IMR-90 (cell line): Measurements from ENCODE around the gene THRAP3. TPM values are rescaled to one million over a fixed set of nuclear protein-coding genes. Genes with fewer than 3 reads are reported as not detected.

Source experiments
- ATAC-seq: fragments of 200-7000 bp; cut with Tn5 transposase; 2 replicates; pipeline ENCODE4 v1.9.1; 2020; ENCODE audit warnings: low read depth, mild to moderate bottlenecking, moderate library complexity
- BruUV-seq: library from RNA; stranded (reverse); fragments of 400-500 nt; replicated peaks from 2 replicates; lab custom pipeline; 2021; lab: Mats Ljungman, UMichigan
- CTCF ChIA-PET: fragments of 300-600 bp; formaldehyde crosslinking; extraction: SDS; loops from one replicate; lab custom pipeline; 2021; ENCODE audit warnings: antibody characterized with exemption; lab: Yijun Ruan, JAX
- POLR2A ChIA-PET: fragments of 300-600 bp; sonication (Branson Sonifier 250); formaldehyde crosslinking; loops from one replicate; lab custom pipeline; 2022; ENCODE audit warnings: antibody characterized with exemption; ENCODE audit not compliant: unreplicated experiment; lab: Charles Lee
- DNase-seq: peaks from one replicate; pipeline ENCODE4 v3.0.0; 2013
- H2AFZ ChIP-seq: replicated peaks from 2 replicates; pipeline ENCODE3; 2013; ENCODE audit warnings: low read length, mild to moderate bottlenecking; ENCODE audit not compliant: poor library complexity
- H2AK5ac ChIP-seq: 2 replicates; pipeline ENCODE4 v1.6.1; 2013; ENCODE audit warnings: low read depth, low read length, inconsistent platforms
- H2AK9ac ChIP-seq: replicated peaks from 2 replicates; pipeline ENCODE3; 2013; ENCODE audit warnings: mild to moderate bottlenecking, low read depth, low read length, moderate library complexity; ENCODE audit not compliant: poor library complexity
- H2BK120ac ChIP-seq: 2 replicates; pipeline ENCODE4 v1.6.1; 2013; ENCODE audit warnings: low read depth, low read length, inconsistent platforms
- H2BK15ac ChIP-seq: 3 replicates; pipeline ENCODE4 v1.6.1; 2013; ENCODE audit warnings: low read depth, low read length, inconsistent platforms
- H2BK20ac ChIP-seq: 2 replicates; pipeline ENCODE4 v1.6.1; 2013; ENCODE audit warnings: low read depth, mild to moderate bottlenecking, inconsistent platforms, low read length, moderate library complexity
- H2BK5ac ChIP-seq: 2 replicates; pipeline ENCODE4 v1.6.1; 2013; ENCODE audit warnings: mild to moderate bottlenecking, low read depth, low read length, inconsistent platforms; ENCODE audit not compliant: poor library complexity, severe bottlenecking
- H3K14ac ChIP-seq: replicated peaks from 2 replicates; pipeline ENCODE4 v1.6.1; 2013; ENCODE audit warnings: low read depth, low read length, inconsistent platforms
- H3K18ac ChIP-seq: 2 replicates; pipeline ENCODE4 v1.6.1; 2013; ENCODE audit warnings: low read depth, low read length, control low read depth
- H3K23ac ChIP-seq: 2 replicates; pipeline ENCODE4 v1.6.1; 2013; ENCODE audit warnings: low read depth, low read length, inconsistent platforms
- H3K27ac ChIP-seq: 2 replicates; pipeline ENCODE4 v1.5.1; 2013; ENCODE audit warnings: mild to moderate bottlenecking, control low read depth, low read length; ENCODE audit not compliant: insufficient read depth
- H3K27me3 ChIP-seq: 2 replicates; pipeline ENCODE4 v1.6.1; 2013; ENCODE audit warnings: low read length; ENCODE audit not compliant: control insufficient read depth, insufficient read depth
- H3K36me3 ChIP-seq: 2 replicates; pipeline ENCODE4 v1.6.1; 2013; ENCODE audit warnings: low read length, mixed read lengths; ENCODE audit not compliant: control insufficient read depth, insufficient read depth
- H3K4ac ChIP-seq: 2 replicates; pipeline ENCODE4 v1.6.1; 2013; ENCODE audit warnings: low read depth, low read length, inconsistent platforms
- H3K4me1 ChIP-seq: 2 replicates; pipeline ENCODE4 v1.6.1; 2013; ENCODE audit warnings: low read length, mixed read lengths; ENCODE audit not compliant: control insufficient read depth, insufficient read depth
- H3K4me2 ChIP-seq: 2 replicates; pipeline ENCODE4 v1.6.1; 2013; ENCODE audit warnings: low read depth, mild to moderate bottlenecking, control low read depth, low read length, moderate library complexity
- H3K4me3 ChIP-seq: 2 replicates; pipeline ENCODE4 v1.5.1; 2013; ENCODE audit warnings: low read depth, mild to moderate bottlenecking, control low read depth, low read length, moderate library complexity; ENCODE audit not compliant: insufficient read depth
- H3K56ac ChIP-seq: 2 replicates; pipeline ENCODE4 v1.6.1; 2013; ENCODE audit warnings: low read length, inconsistent platforms; ENCODE audit not compliant: insufficient read depth; ENCODE audit errors: extremely low read depth
- H3K79me1 ChIP-seq, 2 experiments: 2 replicates each; pipeline ENCODE4 v1.6.1; 2013; ENCODE audit warnings: low read length in 2 of 2, inconsistent platforms in 1 of 2, low read depth in 1 of 2
- H3K9ac ChIP-seq: 2 replicates; pipeline ENCODE4 v1.6.1; 2013; ENCODE audit warnings: low read depth, low read length, control low read depth
- H3K9me1 ChIP-seq: 2 replicates; pipeline ENCODE4 v1.6.1; 2013; ENCODE audit warnings: low read length, inconsistent platforms; ENCODE audit not compliant: insufficient read depth
- H3K9me3 ChIP-seq: 2 replicates; pipeline ENCODE4 v1.6.1; 2013; ENCODE audit warnings: low read length; ENCODE audit not compliant: control insufficient read depth, insufficient read depth
- H4K20me1 ChIP-seq: 2 replicates; pipeline ENCODE4 v1.6.1; 2013; ENCODE audit warnings: low read length, inconsistent platforms; ENCODE audit not compliant: insufficient read depth
- H4K5ac ChIP-seq: 2 replicates; pipeline ENCODE4 v1.6.1; 2013; ENCODE audit warnings: mild to moderate bottlenecking, low read depth, low read length, control low read depth
- H4K8ac ChIP-seq, 2 experiments: 2 replicates each; pipeline ENCODE4 v1.6.1; 2013; ENCODE audit warnings: low read depth in 2 of 2, low read length in 2 of 2, control low read depth in 1 of 2, inconsistent platforms in 1 of 2
- H4K91ac ChIP-seq: 2 replicates; pipeline ENCODE4 v1.6.1; 2013; ENCODE audit warnings: low read depth, low read length, inconsistent platforms; ENCODE audit not compliant: insufficient read depth
- BHLHE40 ChIP-seq: fragments of 150-350 bp; IDR thresholded peaks from 2 replicates; pipeline ENCODE4 v1.6.1; 2016; ENCODE audit warnings: mild to moderate bottlenecking, low read depth, low read length
- CHD1 ChIP-seq: IDR thresholded peaks from 2 replicates; pipeline ENCODE4 v1.6.1; 2012; ENCODE audit warnings: low read depth, low read length, improper control_type of control experiment
- FOS ChIP-seq: fragments of 150-350 bp; IDR thresholded peaks from 2 replicates; pipeline ENCODE4 v1.6.1; 2016; ENCODE audit warnings: low read depth, low read length
- MAFK ChIP-seq: IDR thresholded peaks from 2 replicates; pipeline ENCODE4 v1.6.1; 2012; ENCODE audit warnings: low read depth, low read length, improper control_type of control experiment
- MAZ ChIP-seq: IDR thresholded peaks from 2 replicates; pipeline ENCODE4 v1.6.1; 2012; ENCODE audit warnings: low read depth, mild to moderate bottlenecking, low read length, improper control_type of control experiment, moderate library complexity, borderline replicate concordance
- MXI1 ChIP-seq: IDR thresholded peaks from 2 replicates; pipeline ENCODE4 v1.6.1; 2012; ENCODE audit warnings: low read depth, mild to moderate bottlenecking, low read length, moderate library complexity, borderline replicate concordance
- NFE2L2 ChIP-seq: fragments of 150-350 bp; IDR thresholded peaks from 2 replicates; pipeline ENCODE4 v1.6.1; 2016; ENCODE audit warnings: low read depth, mild to moderate bottlenecking, low read length
- POLR2A ChIP-seq: IDR thresholded peaks from 2 replicates; pipeline ENCODE4 v1.6.1; 2012; ENCODE audit warnings: mild to moderate bottlenecking, low read depth, low read length
- RAD21 ChIP-seq: IDR thresholded peaks from 2 replicates; pipeline ENCODE4 v1.6.1; 2012; ENCODE audit warnings: low read length, improper control_type of control experiment
- RFX5 ChIP-seq: IDR thresholded peaks from 2 replicates; pipeline ENCODE4 v1.8.0; 2012; ENCODE audit warnings: low read depth, mild to moderate bottlenecking, low read length, moderate library complexity
- SMC3 ChIP-seq: fragments of 150-350 bp; IDR thresholded peaks from 2 replicates; pipeline ENCODE4 v1.6.1; 2016; ENCODE audit warnings: low read depth, mild to moderate bottlenecking, antibody characterized with exemption, low read length, moderate library complexity
- WGBS, 2 experiments: methylation state at CpG; one replicate each; pipeline versions ENCODE4 v1.1.5 to v1.1.7; 2013; ENCODE audit warnings: missing lambda C conversion rate in 2 of 2; ENCODE audit not compliant: insufficient read length in 1 of 2; ENCODE audit errors: extremely low coverage in 2 of 2; 5-methylcytosine and 5-hydroxymethylcytosine counted together
- dilution Hi-C: fragments of 300-500 bp; cut with HindIII; formaldehyde crosslinking; loops from one replicate; pipeline ENCODE4 v1.14.3; 2018; ENCODE audit warnings: low sequenced_read_pairs; ENCODE audit not compliant: unreplicated experiment
- in situ Hi-C: fragments of 300-500 bp; cut with MboI; formaldehyde crosslinking; loops from 3 replicates; pipeline ENCODE4 v1.14.3; 2019; ENCODE audit warnings: low sequenced_read_pairs, inconsistent platforms, mixed read lengths
- intact Hi-C: fragments of 100-400 bp; cut with micrococcal nuclease; formaldehyde crosslinking; loops from 2 replicates; pipeline ENCODE4 v1.10.0; 2022
- polyA plus RNA-seq, 3 experiments: library from polyadenylated mRNA; depleted of rRNA; stranded (reverse); fragments of >200 nt; gene quantifications; 2 replicates each; pipeline ENCODE4 v1.2.3, GENCODE V29; 2012; ENCODE audit warnings: low replicate concordance in 1 of 3
- total RNA-seq: library from RNA; depleted of rRNA; stranded (reverse); fragments of >200 nt; gene quantifications from 2 replicates; pipeline ENCODE4 v1.2.3, GENCODE V29; 2012

THRAP3 gene
- total and polyA plus RNA-seq, 2 of the 4 experiments (the other 2 are of a cell fraction) = 60.6 to 66.5 TPM

- TF ChIP-seq RAD21 = no peak
- no peak for TF ChIP-seq SMC3
- no peak for TF ChIP-seq BHLHE40
These were observed 85.2 kb downstream of the THRAP3 start (continued) for GRCh38 chr1:36309397-36309796.

GRCh38 chr1:36320291-36320761 lies 96.1 kb downstream of the THRAP3 start:
- H2BK120ac ChIP-seq = peak overlapping the region; percentile 17; the same call in 1 of the 2 replicates
- whole genome bisulfite sequencing, 2 experiments = 53% methylated on average over 8 of the region's 16 CpGs; no CpG with 5 or more reads in 1 of the 2 experiments
- H2BK5ac ChIP-seq = no peak overlapping the region
- H3K27ac ChIP-seq = no peak overlapping the region
- peak overlapping the region; percentile 25 to 61; a peak in 2 of 4 replicates for H4K8ac ChIP-seq
- in situ Hi-C loops = no loop called here
- POLR2A ChIA-PET = no interaction called here
- H3K56ac ChIP-seq = no peak overlapping the region
- H3K9ac ChIP-seq = no peak overlapping the region
- peaks cover 9% of the 10 kb centered on the region for H3K36me3 ChIP-seq
- H3K4me3 ChIP-seq = no peak overlapping the region
- H3K4ac ChIP-seq = peak overlapping the region; percentile 71
- H2BK15ac ChIP-seq = no peak overlapping the region; the same call in 2 of the 3 replicates
- H3K4me1 ChIP-seq = peaks cover 24% of the 10 kb centered on the region
- TF ChIP-seq CHD1 = no peak
- TF ChIP-seq MAFK = no peak
- TF ChIP-seq FOS = no peak
- no peak for TF ChIP-seq MAZ
- TF ChIP-seq RFX5 = no peak
- TF ChIP-seq POLR2A = no peak; the same call in 1 of the 2 replicates
- no peak for TF ChIP-seq MXI1
- TF ChIP-seq NFE2L2 = no peak
- peaks cover 7% of the 10 kb centered on the region for H4K20me1 ChIP-seq
- peak overlapping the region; percentile 37 for H2AK5ac ChIP-seq
- ATAC-seq (no peak), DNase-seq (no peak)
- H2AFZ ChIP-seq = peak overlapping the region; percentile 86
- H3K9me3 ChIP-seq = no peaks in the 10 kb centered on the region
- H3K79me1 ChIP-seq = peaks cover 0 to 51% of the 10 kb centered on the region in 2 experiments; a peak in 3 of 4 replicates
- no TSS peak for BruUV-seq
- H4K91ac ChIP-seq = peak overlapping the region; percentile 49
- H3K18ac ChIP-seq = no peak overlapping the region
- peak overlapping the region; percentile 99 for H2AK9ac ChIP-seq
- peak overlapping the region; percentile 53; the same call in 1 of the 2 replicates for H3K14ac ChIP-seq
- no peak overlapping the region for H2BK20ac ChIP-seq
- no peak overlapping the region for H3K4me2 ChIP-seq
- no peak overlapping the region for H4K5ac ChIP-seq
- intact Hi-C loops = loop anchor here (5.0 kb wide), 2 partner anchors 47 to 67 kb away; partner anchors contain the start of gene STK40
- no peaks in the 10 kb centered on the region for H3K27me3 ChIP-seq
- dilution Hi-C loops = no loop called here
- no peak overlapping the region for H3K23ac ChIP-seq
- CTCF ChIA-PET = no interaction called here
- H3K9me1 ChIP-seq = peaks cover 11% of the 10 kb centered on the region; the same call in 1 of the 2 replicates
